ENCODE results near the gene CCDC188.

Gene CCDC188

DNA sequence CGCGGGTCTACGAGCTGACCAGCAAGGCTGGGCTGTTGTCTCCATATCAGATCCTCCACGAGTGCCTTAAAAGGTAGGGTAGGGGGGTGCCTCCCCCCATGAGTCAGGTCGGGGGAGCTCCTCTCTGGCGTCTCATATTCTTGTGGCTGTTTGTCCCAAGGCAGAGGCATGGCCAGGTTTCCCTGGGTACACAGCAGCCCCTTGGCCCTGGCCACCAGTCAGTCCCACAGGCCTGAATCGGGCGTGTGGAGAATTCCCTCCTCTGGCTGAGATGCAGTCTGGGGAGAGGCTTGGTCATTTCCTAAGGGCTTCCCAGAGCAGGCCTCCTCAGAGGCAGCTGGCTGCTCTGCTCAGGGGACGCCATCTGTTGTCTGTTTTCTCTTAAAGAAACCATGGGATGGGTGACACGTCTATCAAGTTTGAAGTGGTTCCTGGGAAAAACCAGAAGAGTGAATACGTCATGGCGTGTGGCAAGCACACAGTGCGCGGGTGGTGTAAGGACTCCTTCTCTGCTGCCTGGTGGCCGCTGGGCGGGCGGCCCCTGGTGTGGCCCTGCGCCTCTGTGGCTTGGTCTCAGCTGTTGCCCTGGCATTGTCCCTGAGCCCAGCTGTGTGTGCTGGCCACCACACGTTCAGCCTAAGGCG is 44.5 kb downstream of the CCDC188 start:
- no peak for DNase-seq (ENCODE audit: low read depth in 2 of 2)

DNA sequence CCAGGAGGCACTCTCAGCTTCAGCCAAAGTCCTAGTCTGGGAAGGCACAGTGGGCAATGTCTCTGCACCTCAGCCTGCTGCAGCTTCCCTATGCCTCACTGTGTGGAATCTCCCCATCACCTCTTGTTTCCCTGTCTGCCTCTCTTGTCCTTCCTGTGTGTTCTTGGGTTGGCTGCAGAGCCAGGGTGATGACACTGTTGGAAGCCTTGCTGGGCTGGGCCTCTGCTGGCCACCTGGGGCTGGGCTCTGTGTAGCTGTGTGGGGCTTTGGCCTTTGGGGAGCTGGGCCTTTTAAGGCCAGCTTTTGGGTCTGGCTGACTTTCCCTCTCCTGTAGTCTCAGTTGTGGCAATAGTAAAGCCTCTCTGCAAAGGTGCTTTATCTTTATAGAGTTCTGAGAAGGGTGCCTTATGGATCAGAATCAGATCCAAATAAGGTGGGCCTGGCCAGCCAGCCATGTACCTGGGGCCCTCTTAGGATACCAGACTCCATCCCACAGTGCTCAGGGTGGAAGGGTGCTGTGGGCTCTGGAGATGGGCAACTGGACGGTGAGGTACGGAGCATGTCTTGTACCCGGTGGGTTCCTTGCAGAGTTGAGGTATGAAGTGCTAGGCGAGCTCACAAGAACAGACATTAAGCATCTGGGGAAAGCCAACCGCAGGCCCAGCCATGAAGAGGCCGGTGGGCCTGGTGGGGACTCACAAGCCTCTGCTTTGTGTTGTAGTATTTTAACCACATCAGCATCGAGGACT is 45.2 kb downstream of the CCDC188 start:
- DNase-seq (ENCODE audit: low read depth in 2 of 2): no peak

DNA sequence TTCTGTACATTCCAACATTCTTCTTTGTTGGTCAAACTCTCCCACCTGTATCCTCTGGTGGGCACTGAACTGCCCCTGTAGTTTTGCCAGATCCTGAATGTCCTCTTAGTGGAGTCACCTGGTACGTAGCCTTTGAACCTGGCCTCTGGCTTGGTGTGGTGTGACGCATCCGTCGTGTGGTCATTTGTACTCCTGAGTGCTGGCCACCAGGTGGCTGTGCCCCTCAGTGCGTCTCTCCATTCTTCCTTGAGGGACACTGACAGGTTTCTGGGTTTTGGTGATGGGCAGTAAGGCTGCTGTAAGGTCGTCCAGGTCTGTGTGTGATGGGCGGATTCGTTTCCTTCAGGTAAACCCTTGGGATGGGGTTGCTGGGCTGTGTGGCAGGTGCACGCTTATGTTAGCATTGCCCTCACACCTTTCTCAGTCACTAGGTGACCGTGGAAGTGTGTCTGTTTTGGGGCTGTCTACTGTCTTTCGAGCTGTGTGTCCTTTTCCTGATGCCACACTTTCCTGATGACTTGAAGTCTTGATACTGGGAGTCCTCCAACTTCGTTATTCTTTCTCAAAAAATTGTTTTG is 48.6 kb downstream of the CCDC188 start:
- no peak for DNase-seq (ENCODE audit: low read depth in 2 of 2)

DNA sequence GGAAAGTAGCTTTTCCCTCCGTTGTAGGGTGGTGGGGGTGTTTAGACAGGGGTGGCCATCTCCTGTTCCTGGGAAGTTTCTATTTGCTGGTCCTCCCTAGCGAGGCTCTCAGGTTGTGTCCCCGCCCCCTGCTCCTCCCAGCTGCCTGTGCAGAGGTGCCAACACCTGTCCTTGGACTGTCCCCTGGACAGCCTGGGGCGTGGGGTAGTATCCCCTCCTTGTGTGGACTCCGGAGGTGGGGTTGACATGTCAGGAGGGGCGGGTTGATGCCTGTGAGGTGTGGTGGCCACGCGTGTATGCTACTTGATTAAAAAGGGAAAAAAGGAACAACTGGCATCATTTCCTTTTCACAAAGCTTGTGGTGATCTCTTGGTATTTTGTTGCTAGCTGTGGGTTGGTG is 49.2 kb downstream of the CCDC188 start:
- DNase-seq (ENCODE audit: low read depth in 2 of 2): no peak

DNA sequence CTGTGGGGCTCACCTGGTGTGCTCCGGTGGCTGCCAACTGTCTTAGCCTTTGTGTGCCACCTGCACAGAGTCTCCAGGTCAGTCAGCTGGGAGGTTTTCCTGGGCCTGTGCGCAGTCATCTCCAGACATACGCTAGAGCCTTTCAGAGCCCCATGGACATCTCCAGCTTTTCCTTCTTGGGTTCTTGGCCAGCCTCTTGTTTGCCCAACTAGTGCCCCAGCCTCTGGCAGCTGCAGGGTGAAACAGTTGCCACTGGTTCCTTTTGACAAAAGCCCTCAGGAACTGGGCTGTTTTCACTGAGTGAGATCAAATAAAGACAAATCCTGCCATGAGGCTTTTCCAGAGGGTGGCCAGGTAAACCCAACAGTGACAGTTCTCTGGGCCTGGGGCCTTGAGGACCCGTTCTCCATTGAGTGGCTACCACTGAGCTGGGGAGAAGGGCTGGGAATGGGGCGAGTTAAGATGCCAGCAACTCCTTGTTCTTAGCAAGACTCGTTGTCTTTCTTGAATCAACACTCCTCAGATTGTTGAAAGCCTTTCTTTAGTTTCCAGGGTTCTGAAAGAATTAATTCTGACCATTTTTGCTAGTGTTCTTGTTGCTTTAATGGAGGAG is 51.6 kb downstream of the CCDC188 start:
- no peak for DNase-seq (ENCODE audit: low read depth in 2 of 2)
